Common myeloid progenitor, CD34-positive (primary cell): ENCODE results near the gene MBD5.
A peak's percentile ranks its signal among the peaks of the same experiment; 100 is the strongest.

ENCODE experiments used
- CTCF ChIA-PET: fragments of 350-600 bp; sonication (Branson Sonifier 250); formaldehyde crosslinking; loops from one replicate; lab custom pipeline; 2021; ENCODE audit warnings: antibody characterized with exemption; lab: Charles Lee
- POLR2A ChIA-PET: fragments of 350-600 bp; sonication (Branson Sonifier 250); formaldehyde crosslinking; loops from one replicate; lab custom pipeline; 2021; ENCODE audit warnings: antibody characterized with exemption; lab: Charles Lee
- DNase-seq, 3 donors: peaks; one replicate each; pipeline versions ENCODE4 v3.0.0 to v3.0.0-alpha.2; 2013
- H3K27ac ChIP-seq, 2 experiments: 1 replicate in 1 of 2; 2 replicates in 1 of 2; pipeline ENCODE4 v1.7.0; 2013; ENCODE audit warnings: inconsistent platforms in 2 of 2, low read length in 2 of 2, mild to moderate bottlenecking in 2 of 2, low read depth in 1 of 2, moderate library complexity in 1 of 2; ENCODE audit not compliant: severe bottlenecking in 2 of 2, insufficient read depth in 1 of 2, poor library complexity in 1 of 2
- H3K27me3 ChIP-seq, 5 experiments: replicated peaks in 2 of 5; 1 replicate in 3 of 5; 2 replicates in 2 of 5; pipeline versions ENCODE4 v1.6.1 to v1.7.0; 2013; ENCODE audit warnings: low read length in 4 of 5, mild to moderate bottlenecking in 2 of 5, moderate library complexity in 2 of 5, inconsistent platforms in 1 of 5; ENCODE audit not compliant: insufficient read depth in 5 of 5, control insufficient read depth in 4 of 5
- H3K36me3 ChIP-seq, 4 experiments: 1 replicate in 2 of 4; 2 replicates in 2 of 4; pipeline versions ENCODE4 v1.6.1 to v1.7.0; 2013; ENCODE audit warnings: low read length in 3 of 4, control low read depth in 1 of 4, mild to moderate bottlenecking in 1 of 4; ENCODE audit not compliant: control insufficient read depth in 4 of 4, insufficient read depth in 4 of 4
- H3K4me1 ChIP-seq, 4 experiments: 1 replicate in 3 of 4; 2 replicates in 1 of 4; pipeline versions ENCODE4 v1.6.1 to v1.7.1; 2013; ENCODE audit warnings: low read length in 3 of 4, mild to moderate bottlenecking in 3 of 4, control low read depth in 1 of 4, inconsistent platforms in 1 of 4, moderate library complexity in 1 of 4; ENCODE audit not compliant: control insufficient read depth in 4 of 4, insufficient read depth in 4 of 4; ENCODE audit errors: control extremely low read depth in 1 of 4
- H3K4me3 ChIP-seq, 7 experiments: 1 replicate in 4 of 7; 2 replicates in 3 of 7; pipeline versions ENCODE4 v1.5.1 to v1.7.0; 2013; ENCODE audit warnings: mild to moderate bottlenecking in 7 of 7, low read length in 6 of 7, moderate library complexity in 6 of 7, inconsistent platforms in 2 of 7, low read depth in 2 of 7, control low read depth in 1 of 7; ENCODE audit not compliant: insufficient read depth in 4 of 7, control insufficient read depth in 1 of 7; ENCODE audit errors: extremely low read depth in 1 of 7
- H3K9me3 ChIP-seq, 5 experiments: 1 replicate in 4 of 5; 2 replicates in 1 of 5; pipeline versions ENCODE4 v1.6.1 to v1.7.1; 2013; ENCODE audit warnings: low read length in 4 of 5, mild to moderate bottlenecking in 2 of 5, inconsistent platforms in 1 of 5, low read depth in 1 of 5, moderate library complexity in 1 of 5; ENCODE audit not compliant: control insufficient read depth in 4 of 5, insufficient read depth in 2 of 5; ENCODE audit errors: control extremely low read depth in 1 of 5
- WGBS: methylation state at CpG from one replicate; pipeline ENCODE4 v1.1.5; 2013; ENCODE audit not compliant: insufficient coverage; 5-methylcytosine and 5-hydroxymethylcytosine counted together

MBD5 gene

DNA sequence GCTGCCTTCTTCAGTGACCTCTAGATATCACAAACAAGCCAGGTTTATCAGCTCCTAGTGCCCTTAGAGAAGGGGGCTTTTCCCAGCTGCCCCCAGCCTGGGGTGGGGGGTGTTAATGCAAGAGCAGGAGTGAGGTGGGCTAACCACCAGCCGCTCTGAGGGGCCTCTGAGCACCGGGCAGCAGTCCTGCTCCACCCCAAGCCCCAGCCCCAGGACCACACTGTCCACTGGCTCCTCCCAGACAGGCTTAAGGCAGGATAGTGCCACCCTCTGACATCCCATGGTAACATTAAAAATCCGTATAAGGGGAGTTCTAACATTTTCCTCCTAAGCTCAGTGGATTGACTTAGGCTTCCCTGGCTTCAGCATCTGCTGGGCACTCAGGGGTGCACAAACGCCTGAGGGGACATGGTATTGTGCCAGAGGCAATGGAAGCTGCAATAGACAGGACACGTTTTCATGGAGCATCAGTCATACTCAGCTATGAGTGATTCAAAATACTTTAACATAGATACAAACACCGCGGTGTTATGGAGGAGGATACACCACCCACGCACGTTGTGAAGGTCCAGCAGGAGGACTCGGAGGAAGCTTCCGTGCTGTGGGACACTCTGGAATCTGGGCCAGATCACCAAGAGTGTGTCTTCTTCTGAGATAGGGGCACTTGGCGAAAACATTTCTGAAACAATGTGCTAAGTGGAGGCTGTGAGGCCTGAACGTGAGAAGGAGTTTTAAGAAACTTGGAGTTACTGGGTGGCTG, 511.0 kb downstream of the MBD5 start:
- Histone ChIP-seq H3K27ac (no peak overlapping the region), H3K4me3 (no peak overlapping the region), H3K9me3 (no peaks in the 10 kb centered on the region), H3K27me3 (no peaks in the 10 kb centered on the region), H3K36me3 (no peaks in the 10 kb centered on the region), H3K4me1 (peaks cover 0 to 15% (median 3%) of the 10 kb centered on the region in 4 experiments)
- no peak for DNase-seq
- ChIA-PET POLR2A (interaction anchor here (0.6 kb wide), 1 partner anchor 248 kb away, joined by 3 read pairs; no protein-coding TSS in a partner anchor), CTCF (interaction anchor here (1.0 to 1.5 kb wide), 2 partner anchors 9 to 23 kb away, joined by 4 read pairs; no protein-coding TSS in a partner anchor)
- 96% methylated on average over 10 of the region's 13 CpGs for WGBS

- ChIA-PET CTCF (interaction anchor here (1.4 to 2.6 kb wide), 3 partner anchors 9 to 11 kb away, joined by 3 to 8 read pairs (median 5); no protein-coding TSS in a partner anchor), POLR2A (no interaction called here)
- no peaks in the 10 kb centered on the region for H3K9me3 ChIP-seq
- no peaks in the 10 kb centered on the region for H3K36me3 ChIP-seq
- H3K27ac ChIP-seq: no peak overlapping the region
- H3K27me3 ChIP-seq: no peaks in the 10 kb centered on the region
- H3K4me3 ChIP-seq: no peak overlapping the region
- peaks cover 0 to 5% (median 0%) of the 10 kb centered on the region in 4 experiments for H3K4me1 ChIP-seq
- no peak for DNase-seq
- WGBS: 98% methylated on average over 5 of the region's 8 CpGs
Observed at GRCh38 chr2:148533004-148533403, 512.1 kb downstream of the MBD5 start.

DNA sequence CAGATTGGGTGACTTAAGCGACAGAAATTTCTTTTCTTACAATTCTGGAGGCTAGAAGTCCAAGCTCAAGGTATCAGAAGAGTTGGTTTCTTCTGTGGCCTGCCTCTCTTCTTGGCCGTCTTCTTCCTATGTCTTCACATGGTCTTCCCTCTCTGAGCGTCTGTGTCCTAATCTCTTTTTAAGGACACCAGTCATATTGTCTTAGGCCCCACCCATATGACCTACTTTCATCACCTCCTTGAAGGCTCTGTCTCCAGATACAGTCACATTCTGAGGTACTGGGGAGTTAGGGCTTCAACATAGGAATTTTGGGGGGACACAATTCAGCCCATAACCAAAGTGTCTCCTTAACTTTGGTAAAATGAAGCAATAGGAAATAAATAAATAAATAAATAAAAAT, 512.8 kb downstream of the MBD5 start:
- POLR2A ChIA-PET: no interaction called here
- WGBS: 100% methylated on average over 3 of the region's 3 CpGs

GRCh38 chr2:148534416-148535204, 513.7 kb downstream of the MBD5 start:
- no peaks in the 10 kb centered on the region for H3K9me3 ChIP-seq
- H3K4me1 ChIP-seq: peaks cover 0 to 11% (median 8%) of the 10 kb centered on the region in 4 experiments
- CTCF ChIA-PET: interaction anchor here (1.3 to 2.6 kb wide), 4 partner anchors 9 to 456 kb away, joined by 3 to 8 read pairs (median 3); no protein-coding TSS in a partner anchor
- no peaks in the 10 kb centered on the region for H3K36me3 ChIP-seq
- WGBS: 97% methylated on average over 9 of the region's 12 CpGs
- no peak overlapping the region for H3K27ac ChIP-seq
- POLR2A ChIA-PET: no interaction called here
- no peaks in the 10 kb centered on the region for H3K27me3 ChIP-seq
- no peak for DNase-seq
- H3K4me3 ChIP-seq: no peak overlapping the region

More for the DNA sequence above, 512.8 kb downstream of the MBD5 start:
- CTCF ChIA-PET: interaction anchor here (1.4 to 2.6 kb wide), 3 partner anchors 10 to 12 kb away, joined by 3 to 8 read pairs (median 5); no protein-coding TSS in a partner anchor
- no peaks in the 10 kb centered on the region for H3K9me3 ChIP-seq
- DNase-seq: no peak
- no peak overlapping the region for H3K27ac ChIP-seq
- H3K4me3 ChIP-seq: no peak overlapping the region
- no peaks in the 10 kb centered on the region for H3K36me3 ChIP-seq
- H3K27me3 ChIP-seq: no peaks in the 10 kb centered on the region
- peaks cover 0 to 7% (median 6%) of the 10 kb centered on the region in 4 experiments for H3K4me1 ChIP-seq

DNA sequence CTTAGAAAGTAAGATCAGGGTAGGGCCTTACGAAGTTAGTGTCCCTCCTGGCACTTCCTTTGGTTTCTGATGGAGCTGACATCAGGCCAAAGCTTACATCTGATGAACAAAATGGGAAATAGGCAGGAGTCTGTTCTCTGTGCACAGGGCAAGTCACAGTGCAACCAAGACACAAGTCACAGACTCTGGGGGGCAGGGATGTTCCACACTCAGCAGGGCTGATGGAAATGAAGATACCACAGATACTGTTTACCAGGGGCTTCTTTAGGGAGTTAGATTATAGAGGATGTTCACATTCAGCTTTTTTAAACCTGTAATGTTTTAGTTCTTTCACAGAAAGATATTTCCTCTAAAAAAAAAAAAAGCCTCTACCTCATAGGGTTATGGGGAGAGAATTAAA, 517.5 kb downstream of the MBD5 start:
- Histone ChIP-seq H3K9me3 (no peaks in the 10 kb centered on the region), H3K4me1 (peaks cover 0 to 45% (median 29%) of the 10 kb centered on the region in 4 experiments), H3K27me3 (no peaks in the 10 kb centered on the region), H3K27ac (no peak overlapping the region), H3K36me3 (no peaks in the 10 kb centered on the region), H3K4me3 (no peak overlapping the region)
- 0% methylated on average over 1 of the region's 1 CpG for WGBS
- peak in 1 of 3 donors; percentile 19 for DNase-seq
- POLR2A ChIA-PET: no interaction called here
- CTCF ChIA-PET: interaction anchor here (1.1 to 2.7 kb wide), 4 partner anchors 9 to 105 kb away, joined by 3 to 13 read pairs (median 8); no protein-coding TSS in a partner anchor

GRCh38 chr2:148540022-148540421, 519.1 kb downstream of the MBD5 start:
- peaks cover 0 to 61% (median 38%) of the 10 kb centered on the region in 4 experiments for H3K4me1 ChIP-seq
- ChIA-PET POLR2A (no interaction called here), CTCF (interaction anchor here (0.8 to 2.4 kb wide), 5 partner anchors 8 to 31 kb away, joined by 3 to 9 read pairs (median 4); no protein-coding TSS in a partner anchor)
- H3K36me3 ChIP-seq: no peaks in the 10 kb centered on the region
- no peaks in the 10 kb centered on the region for H3K9me3 ChIP-seq
- H3K27ac ChIP-seq: no peak overlapping the region
- H3K27me3 ChIP-seq: no peaks in the 10 kb centered on the region
- 50% methylated on average over 4 of the region's 8 CpGs for WGBS
- H3K4me3 ChIP-seq: peak overlapping the region in 2 of 7 experiments; percentile 2 to 5
- peak in 2 of 3 donors; percentile 52 to 53 for DNase-seq
